OCI-LY1 (cell line): ENCODE data around the gene IRAG1.

Source experiments
- CTCF ChIP-seq: fragments of 200-600 bp; sonication (generic), shearing (Covaris generic); IDR thresholded peaks from 2 replicates; pipeline ENCODE4 v1.5.1; 2017; ENCODE audit warnings: mild to moderate bottlenecking, antibody characterized with exemption, low read length, moderate library complexity, mixed read lengths
- EZH2 ChIP-seq: fragments of 200-600 bp; sonication (generic), shearing (Covaris generic); IDR thresholded peaks from 2 replicates; pipeline ENCODE4 v1.8.0; 2017; ENCODE audit warnings: borderline replicate concordance, mixed run types, mild to moderate bottlenecking, antibody characterized with exemption, low read length, moderate library complexity, mixed read lengths

GRCh38 chr11:10694486-10695239 lies 1.1 kb upstream of the IRAG1 start:
- TF ChIP-seq CTCF, result no peak
- TF ChIP-seq EZH2, result no peak
